ENCODE measurements around the gene CRYBA1.
"Not testable (repeated sequence)": the region's sequence is repeated elsewhere in the genome, so short reads cannot be mapped to it uniquely, and the experiment has no call there.

CRYBA1 gene, protein sequence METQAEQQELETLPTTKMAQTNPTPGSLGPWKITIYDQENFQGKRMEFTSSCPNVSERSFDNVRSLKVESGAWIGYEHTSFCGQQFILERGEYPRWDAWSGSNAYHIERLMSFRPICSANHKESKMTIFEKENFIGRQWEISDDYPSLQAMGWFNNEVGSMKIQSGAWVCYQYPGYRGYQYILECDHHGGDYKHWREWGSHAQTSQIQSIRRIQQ

DNA sequence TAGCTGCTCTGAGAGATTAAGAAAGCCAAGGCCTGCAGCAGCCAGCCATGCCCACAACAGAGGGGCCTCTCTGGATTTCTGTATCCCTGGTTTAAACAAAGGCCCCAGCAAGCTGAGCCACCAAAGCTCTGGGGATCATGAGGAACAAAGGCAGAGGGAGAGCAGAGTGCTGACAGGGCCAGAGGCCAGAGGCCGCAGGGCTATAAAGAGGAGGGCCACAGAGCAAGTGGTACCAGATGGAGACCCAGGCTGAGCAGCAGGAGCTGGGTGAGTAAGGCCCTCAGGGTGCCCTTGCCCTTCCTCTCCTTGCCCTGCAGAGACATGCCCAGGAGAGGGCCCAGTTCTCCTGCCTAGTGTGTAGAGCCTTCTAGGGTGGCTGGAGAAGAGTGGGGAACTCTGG, at the start of gene CRYBA1:
TSS of gene CRYBA1 (plus strand) at position 232 of the 400 bp plus-strand sequence. CDS start at position 237, 5 bp downstream.
- DNase-seq, result no peak

DNA sequence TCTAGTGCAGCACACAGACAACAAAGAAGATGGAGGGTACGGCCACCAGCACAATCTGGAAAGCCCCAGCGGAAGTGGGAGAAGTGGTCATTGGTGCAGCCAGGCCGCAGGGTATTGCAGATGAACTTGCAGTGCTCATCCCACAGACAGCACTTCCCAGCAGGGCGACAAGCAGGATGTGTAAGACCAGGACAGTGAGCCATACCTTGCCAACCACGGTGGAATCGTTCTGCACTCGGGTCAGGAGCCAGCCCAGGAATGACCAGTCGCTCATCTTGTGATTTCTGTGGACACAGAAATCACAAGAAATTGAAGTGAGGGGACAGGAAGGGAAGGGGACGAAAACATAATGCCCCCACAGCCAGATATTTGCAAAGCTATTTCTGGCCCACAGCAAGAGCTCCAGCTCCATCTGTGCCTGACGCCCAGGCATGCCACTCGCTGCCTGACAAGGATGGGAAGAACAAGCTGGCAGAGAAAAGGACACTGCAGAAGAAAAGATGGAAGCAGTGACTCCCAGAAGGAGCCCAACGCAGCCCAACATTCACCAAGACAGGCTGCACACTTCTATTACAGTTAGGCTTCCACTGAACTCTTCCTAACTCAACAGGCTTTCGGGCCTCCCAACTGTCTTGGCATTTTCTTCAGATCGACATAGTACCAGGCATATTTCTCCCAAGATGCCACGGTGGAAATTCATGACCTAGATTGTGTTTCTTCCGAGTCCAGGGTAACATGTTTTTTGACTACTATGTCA, 49.0 kb upstream of the CRYBA1 start:
- no peak for DNase-seq

- not testable (repeated sequence) for DNase-seq
Observed at GRCh38 chr17:29204068-29204804, 42.4 kb upstream of the CRYBA1 start.

DNA sequence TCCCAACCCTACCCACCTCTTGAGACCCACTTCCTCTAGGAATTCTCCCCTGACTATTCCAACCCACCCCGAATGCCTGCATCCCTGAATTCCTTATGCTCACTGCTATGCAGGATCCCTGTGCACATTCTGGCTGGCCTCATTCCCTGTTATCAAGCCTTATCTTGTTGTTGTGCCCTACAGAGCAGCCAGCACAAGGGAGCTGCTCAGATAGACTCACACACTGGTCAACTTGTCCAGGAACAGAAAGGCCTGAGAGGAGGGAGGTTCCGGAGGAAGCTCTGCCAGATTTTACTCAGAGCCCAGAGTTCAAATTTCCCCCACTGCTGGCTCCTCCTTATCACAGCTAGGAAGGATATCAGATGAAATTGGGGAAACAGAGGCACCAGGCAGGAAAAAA, 41.6 kb upstream of the CRYBA1 start:
- no peak for DNase-seq

- DNase-seq, result no peak
Observed at GRCh38 chr17:29207975-29208374, 38.7 kb upstream of the CRYBA1 start.

GRCh38 chr17:29209073-29209472, 37.6 kb upstream of the CRYBA1 start:
- no peak for DNase-seq

DNA sequence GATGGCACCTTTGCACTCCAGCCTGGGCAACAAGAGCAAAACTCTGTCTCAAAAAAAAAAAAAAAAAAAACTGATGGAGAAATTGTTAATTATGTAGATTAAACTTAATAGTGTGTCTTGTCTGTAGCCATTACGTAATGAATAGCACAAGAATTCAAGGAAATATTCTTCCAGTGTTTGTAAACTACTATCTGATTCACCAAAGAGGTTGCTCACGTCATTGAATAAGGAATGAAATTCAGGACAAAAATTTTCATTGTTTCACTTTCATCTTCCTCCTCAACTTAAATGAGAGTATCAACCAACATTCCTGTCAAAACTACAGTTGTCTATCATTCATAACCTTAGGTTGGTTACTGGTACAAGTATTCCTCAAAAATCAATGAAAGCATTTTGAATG, 35.8 kb upstream of the CRYBA1 start:
- no peak for DNase-seq

- DNase-seq, result no peak
Observed at GRCh38 chr17:29212094-29212631, 34.5 kb upstream of the CRYBA1 start.

DNA sequence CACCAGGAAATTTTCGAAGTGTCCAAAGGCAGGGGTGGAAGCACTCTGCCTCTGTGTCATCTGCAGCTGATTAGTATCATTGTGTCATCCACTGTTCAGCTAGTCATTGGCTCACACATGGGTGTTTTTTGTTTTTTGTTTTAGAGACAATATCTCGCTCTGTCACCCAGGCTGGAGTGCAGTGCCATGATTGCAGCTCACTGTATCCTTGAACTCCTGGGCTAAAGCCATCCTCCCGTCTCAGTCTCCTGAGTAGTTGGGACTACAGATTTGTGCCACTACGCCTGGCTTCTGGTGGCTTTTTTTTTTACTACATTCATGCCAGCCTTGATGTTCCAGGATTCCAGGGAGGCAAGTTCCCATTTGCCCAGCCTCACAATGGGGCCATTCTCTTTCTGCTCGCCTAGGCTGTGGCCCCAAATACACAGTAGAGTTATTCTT, 34.0 kb upstream of the CRYBA1 start:
- no peak for DNase-seq

GRCh38 chr17:29214215-29215146, 32.2 kb upstream of the CRYBA1 start:
- no peak for DNase-seq

DNA sequence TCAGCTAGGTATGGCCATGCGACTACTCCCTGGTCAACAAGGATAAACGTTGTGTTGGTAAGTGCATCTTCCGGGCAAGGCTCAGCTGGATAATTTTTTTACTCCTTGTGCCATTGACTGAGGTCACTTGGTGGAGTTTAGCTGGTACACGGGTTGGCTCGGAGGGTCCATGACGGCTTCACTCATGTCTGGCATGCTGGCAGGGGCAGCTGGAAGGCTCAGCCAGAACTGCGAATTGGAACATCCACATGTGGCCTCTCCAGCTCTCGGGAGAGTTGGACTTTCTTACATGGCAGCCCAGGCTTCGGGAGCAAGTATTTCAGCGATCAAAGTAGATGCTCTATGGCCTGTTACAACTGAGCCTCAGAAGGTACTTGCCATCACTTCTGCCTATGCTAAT, 31.5 kb upstream of the CRYBA1 start:
- no peak for DNase-seq

GRCh38 chr17:29215717-29216116, 30.9 kb upstream of the CRYBA1 start:
- no peak for DNase-seq

DNA sequence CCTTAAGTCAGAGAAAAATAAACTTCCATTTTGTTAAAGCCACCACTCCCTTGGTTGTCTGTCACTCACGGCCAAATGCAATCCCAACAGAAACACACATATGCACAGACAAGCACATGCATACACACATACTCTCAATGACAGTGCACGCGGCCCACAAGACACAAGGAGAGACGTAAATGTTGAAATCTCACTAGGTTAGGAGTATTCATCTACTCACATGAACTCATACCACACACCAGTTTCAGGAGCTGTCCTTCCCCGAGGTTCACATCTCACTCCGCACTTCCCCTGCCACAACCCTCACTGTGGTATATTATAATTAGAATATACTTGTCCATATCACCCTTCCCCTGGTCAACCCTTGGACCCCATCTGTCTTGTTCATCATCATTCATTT, 30.5 kb upstream of the CRYBA1 start:
- no peak for DNase-seq

DNA sequence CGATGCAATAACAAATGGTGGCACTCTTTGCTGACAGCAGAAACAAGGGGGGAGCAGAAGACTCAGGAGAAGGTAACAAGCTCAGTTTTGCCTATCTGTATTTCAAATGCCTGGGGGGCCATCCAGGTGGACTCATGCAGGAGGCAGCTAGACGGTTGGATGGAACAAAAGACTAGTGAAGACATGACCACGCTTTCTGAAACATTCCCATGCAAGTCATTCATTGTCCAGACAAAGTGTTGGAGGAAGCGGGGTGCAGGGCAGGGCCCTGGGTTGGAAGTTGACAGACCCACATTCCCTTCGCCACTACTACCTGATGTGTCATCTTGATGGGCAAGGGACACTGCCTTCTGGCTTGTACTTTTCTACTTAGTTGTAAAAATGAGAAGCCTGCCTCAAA, 29.8 kb upstream of the CRYBA1 start:
- no peak for DNase-seq

GRCh38 chr17:29219378-29220047, 27.1 kb upstream of the CRYBA1 start:
- peak; percentile 63 to 80 for DNase-seq

DNA sequence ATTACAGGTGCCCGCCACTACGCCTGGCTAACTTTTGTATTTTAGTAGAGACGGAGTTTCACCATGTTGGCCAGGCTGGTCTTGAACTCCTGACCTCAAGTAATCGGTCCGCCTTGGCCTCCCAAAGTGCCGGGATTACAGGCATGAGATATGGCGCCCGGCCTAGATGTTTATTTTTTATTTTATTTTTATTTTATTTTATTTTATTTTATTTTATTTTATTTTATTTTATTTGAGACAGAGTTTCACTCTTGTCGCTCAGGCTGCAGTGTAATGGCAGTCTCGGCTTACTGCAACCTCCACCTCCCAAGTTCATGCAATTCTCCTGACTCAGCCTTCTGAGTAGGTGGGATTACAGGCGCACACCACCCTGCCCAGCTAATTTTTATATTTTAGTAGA, 25.3 kb upstream of the CRYBA1 start:
- DNase-seq, result not testable (repeated sequence)

DNA sequence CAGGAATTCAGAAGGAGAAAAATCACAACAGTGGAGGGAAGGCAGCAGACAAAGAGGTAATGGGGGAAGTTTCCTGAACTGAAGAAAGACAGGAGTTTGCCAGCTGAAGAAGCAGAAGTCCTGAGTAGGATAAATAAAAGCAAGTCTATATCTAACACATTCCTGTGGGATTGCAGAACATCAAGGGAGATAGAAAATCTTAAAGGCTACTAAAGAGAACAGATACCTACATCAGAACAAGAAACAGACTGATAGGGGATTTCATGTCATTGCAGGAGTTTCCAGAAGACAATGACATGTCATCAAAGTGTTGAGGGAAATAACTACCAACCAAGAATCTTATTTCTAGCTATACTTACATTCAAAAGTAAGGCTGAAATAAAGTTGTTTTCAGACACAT, 21.3 kb upstream of the CRYBA1 start:
- DNase-seq, result no peak

DNA sequence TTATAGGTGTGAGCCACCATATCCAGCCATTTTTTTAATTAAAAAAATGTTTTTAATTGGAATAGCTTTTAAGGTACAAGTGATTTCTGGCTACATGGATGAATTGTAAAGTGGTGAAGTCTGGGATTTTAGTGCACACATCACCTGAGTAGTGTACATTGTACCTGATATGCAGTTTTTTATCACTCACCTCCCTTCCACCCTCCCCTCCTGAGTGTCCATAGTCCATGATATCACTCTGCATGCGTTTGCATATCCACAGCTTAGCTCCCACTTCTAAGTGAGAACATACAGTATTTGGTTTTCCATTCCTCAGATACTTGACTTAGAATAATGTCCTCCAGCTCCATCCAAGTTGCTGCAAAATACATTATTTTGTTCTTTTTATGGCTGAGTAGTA, 13.4 kb upstream of the CRYBA1 start:
- no peak for DNase-seq

DNA sequence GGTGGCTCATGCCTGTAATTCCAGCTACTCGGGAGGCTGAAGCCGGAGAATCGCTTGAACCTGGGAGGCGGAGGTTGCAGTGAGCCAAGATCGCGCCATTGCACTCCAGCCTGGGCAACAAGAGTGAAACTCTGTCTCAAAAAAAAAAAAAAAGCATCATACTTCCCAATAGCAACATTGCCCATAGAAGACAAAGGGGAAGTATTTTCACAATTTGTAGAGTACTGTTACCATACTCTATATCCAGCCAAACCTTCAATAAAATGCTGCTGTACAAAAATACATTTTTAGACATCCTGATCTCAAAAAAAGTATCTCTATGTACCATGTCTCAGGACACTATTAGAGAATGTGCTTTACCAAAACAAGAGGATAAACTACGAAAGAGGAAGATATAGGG, 11.7 kb upstream of the CRYBA1 start:
- DNase-seq, result not testable (repeated sequence)

GRCh38 chr17:29235904-29236303, 10.8 kb upstream of the CRYBA1 start:
- no peak for DNase-seq

GRCh38 chr17:29237476-29238132, 9.1 kb upstream of the CRYBA1 start:
- DNase-seq, result no peak
